Measurements from ENCODE around the gene FGFRL1.
"Not testable (repeated sequence)": the region's sequence is repeated elsewhere in the genome, so short reads cannot be mapped to it uniquely, and the experiment has no call there.

Gene FGFRL1

DNA sequence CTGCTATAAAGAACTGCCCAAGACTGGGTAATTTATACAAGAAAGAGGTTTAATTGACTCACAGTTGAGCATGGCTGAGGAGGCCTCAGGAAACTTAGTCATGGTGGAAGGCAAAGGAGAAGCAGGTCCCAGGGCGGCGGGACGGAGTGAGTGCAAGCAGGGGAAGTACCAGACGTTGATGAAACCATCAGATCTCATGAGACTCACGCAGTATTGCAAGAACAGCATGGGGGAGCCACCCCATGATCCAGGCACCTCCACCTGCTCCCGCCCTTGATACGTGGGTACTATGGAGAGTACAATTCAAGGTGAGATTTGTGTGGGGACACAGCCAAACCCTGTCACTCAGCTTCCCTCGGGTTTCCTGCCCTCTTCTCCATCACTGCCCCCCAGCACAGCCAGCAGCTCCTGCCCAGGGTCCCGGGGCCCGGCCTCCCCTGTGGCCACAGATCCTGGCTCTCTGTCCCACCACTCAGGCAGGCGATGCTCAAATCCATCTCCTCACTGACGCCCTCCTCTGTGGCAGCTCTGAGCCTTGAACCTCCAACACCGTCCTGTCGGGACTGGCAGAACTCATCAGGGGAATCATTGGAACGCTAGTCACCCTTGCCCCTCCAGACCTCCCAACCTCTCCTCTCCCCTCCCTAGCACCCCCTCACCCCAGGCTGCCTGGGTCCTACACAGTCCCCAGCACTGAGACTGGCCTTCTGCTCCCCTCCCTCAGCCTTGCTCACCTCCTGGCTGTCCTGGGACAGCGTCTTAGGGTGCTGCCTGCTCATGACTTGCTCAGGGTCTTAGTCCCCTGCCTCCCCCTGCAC, 37.6 kb downstream of the FGFRL1 start:
- DNase-seq (ENCODE audit: low read depth in 1 of 2, low spot score in 1 of 2): no peak

DNA sequence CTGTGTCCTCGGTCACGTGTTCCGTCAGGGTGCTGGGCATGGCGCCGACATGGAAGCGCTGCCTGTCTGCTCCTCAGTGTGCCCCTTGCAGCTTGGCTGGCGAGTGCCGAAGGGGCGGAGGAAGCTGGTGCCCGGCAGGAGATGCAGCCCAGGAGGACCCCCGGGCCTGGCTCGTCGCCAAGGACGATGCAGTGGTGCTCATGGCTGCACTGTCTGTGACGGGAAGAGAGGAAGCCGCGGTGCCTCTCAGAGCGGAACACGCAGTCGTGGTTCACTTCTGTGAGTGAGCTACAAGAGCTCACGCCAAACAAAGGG, 38.1 kb downstream of the FGFRL1 start:
- DNase-seq (ENCODE audit: low read depth in 1 of 2, low spot score in 1 of 2): no peak

DNA sequence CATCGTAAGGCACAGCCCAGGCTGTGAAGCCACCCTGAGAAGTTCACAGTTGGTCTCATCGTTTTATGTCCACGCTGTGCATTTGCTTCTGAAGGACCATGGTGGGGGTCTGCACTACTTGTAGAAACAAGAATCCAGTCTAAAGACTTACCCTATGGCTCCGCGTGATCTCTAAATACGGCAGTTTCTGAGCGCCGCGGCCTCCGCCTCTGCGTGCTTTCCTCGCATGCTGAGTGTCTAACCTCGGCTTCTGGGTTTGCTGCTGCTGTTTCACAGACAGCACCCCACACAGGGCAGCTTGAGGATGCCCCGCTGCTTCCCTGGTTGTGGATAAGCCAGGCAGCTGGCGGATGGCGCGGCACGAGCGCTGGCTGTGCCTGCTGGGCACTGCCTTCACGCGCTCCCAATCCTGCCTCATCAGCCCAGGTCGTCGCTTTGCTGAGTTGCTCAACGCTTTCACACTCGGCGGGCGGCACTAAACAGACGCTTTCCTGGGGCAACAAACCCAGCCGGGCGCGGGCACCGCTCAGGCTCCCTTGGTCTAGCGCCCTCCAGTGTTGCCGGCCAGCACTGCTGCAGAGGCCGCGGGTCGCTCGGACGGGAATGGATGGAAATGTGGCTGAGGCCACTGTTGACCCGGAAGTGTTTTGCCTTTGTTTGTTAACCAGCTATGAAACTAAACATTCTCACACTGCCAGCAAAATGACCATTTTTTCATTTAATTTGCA, 39.2 kb downstream of the FGFRL1 start:
- DNase-seq (ENCODE audit: low read depth in 1 of 2, low spot score in 1 of 2): no peak

DNA sequence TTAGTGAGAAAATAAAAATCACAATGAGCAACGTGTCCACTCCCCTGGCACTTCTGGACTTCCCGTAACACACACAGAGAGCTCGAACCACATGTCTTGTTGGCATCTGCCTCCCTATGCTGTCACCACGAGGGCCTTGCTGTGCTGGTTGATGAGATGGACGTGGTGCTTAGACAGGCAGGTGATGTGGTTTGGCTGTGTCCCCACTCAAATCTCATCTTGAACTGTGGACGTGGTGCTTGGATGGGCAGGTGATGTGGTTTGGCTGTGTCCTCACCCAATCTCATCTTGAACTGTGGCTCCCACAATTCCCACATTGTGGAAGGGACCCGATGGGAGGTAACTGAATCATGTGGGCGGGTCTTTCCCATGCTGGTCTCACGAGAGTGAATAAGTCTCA, 40.0 kb downstream of the FGFRL1 start:
- no peak for DNase-seq (ENCODE audit: low read depth in 1 of 2, low spot score in 1 of 2)

DNA sequence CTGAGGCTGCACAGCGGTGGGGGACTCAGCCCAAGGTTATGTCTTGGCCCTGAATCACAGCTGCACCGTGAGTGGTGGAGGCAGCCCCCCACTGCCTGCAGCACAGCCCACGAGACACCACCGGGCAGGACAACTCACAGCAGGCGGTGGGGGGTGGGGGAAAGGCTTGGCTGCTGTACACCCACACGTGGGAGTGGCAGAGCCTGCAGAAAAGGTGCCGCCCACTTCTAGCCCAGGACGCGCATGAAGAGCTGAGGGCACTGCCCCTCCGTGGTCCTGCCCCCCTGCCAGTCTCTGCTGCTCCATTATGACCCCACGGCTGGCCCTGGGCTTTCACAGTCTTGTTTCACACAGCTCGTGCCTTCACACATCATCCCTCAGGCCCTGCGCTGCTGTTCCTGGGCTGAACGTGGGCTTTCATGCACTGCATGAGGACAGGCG, 40.8 kb downstream of the FGFRL1 start:
- DNase-seq (ENCODE audit: low read depth in 1 of 2, low spot score in 1 of 2): no peak

DNA sequence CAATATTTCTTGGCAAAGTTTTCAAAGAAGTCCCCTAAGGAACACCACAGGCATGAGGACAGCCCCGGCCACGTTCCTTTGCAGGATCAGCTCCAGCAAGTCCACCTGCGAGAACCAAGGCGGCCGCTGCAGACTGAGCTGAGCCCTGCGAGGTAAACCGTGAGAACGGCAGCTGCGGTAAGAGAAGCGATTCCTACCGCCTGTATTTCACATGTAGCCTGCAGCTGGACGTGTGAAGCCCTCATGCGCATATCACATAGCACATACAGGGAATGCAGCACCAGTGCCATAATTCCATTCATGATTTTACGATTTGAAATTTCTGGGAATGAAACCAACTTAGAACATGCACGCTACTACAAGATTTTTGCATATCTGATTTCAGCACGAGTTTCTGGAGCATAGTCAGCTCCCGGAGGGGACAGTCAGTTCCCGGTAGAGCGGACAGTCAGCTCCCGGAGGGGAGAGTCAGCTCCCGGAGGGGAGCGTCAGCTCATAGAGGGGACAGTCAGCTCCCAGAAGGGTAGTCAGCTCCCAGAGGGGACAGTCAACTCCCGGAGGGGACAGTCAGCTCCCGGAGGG, 41.7 kb downstream of the FGFRL1 start:
- no peak for DNase-seq (ENCODE audit: low read depth in 1 of 2, low spot score in 1 of 2)

DNA sequence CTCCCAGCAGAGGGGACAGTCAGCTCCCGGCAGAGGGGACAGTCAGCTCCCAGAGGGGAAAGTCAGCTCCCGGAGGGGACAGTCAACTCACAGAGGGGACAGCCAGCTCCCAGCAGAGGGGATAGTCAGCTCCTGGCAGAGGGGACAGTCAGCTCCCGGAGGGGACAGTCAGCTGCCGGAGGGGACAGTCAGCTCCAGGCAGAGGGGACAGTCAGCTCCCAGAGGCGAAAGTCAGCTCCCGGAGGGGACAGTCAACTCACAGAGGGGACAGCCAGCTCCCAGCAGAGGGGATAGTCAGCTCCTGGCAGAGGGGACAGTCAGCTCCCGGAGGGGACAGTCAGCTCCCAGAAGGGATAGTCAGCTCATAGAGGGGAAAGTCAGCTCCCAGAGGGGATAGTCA, 42.5 kb downstream of the FGFRL1 start:
- not testable (repeated sequence) for DNase-seq (ENCODE audit: low read depth in 1 of 2, low spot score in 1 of 2)

DNA sequence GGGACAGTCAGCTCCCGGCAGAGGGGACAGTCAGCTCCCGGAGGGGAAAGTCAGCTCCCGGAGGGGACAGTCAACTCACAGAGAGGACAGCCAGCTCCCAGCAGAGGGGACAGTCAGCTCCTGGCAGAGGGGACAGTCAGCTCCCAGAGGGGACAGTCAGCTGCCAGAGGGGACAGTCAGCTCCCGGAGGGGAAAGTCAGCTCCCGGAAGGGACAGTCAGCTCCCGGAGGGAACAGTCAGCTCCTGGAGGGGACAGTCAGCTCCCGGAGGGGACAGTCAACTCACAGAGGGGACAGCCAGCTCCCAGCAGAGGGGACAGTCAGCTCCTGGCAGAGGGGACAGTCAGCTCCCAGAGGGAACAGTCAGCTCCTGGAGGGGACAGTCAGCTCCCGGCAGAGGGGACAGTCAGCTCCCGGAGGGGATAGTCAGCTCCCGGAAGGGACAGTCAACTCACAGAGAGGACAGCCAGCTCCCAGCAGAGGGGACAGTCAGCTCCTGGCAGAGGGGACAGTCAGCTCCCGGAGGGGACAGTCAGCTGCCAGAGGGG, 43.3 kb downstream of the FGFRL1 start:
- not testable (repeated sequence) for DNase-seq (ENCODE audit: low read depth in 1 of 2, low spot score in 1 of 2)

DNA sequence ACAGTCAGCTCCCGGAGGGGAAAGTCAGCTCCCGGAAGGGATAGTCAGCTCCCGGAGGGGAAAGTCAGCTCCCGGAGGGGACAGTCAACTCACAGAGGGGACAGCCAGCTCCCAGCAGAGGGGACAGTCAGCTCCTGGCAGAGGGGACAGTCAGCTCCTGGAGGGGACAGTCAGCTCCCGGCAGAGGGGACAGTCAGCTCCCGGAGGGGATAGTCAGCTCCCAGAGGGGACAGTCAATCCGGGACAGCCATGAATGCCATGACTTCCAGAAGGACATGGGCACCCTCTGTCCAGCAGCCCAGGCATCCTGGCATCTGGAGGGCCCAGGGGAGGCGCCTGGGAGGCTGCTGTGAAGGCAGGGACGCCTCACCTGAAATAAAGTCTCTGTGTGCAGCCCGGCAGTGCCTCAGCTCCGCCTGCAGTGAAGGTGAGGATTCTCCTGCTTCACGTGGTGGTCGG, 43.8 kb downstream of the FGFRL1 start:
- not testable (repeated sequence) for DNase-seq (ENCODE audit: low read depth in 1 of 2, low spot score in 1 of 2)

DNA sequence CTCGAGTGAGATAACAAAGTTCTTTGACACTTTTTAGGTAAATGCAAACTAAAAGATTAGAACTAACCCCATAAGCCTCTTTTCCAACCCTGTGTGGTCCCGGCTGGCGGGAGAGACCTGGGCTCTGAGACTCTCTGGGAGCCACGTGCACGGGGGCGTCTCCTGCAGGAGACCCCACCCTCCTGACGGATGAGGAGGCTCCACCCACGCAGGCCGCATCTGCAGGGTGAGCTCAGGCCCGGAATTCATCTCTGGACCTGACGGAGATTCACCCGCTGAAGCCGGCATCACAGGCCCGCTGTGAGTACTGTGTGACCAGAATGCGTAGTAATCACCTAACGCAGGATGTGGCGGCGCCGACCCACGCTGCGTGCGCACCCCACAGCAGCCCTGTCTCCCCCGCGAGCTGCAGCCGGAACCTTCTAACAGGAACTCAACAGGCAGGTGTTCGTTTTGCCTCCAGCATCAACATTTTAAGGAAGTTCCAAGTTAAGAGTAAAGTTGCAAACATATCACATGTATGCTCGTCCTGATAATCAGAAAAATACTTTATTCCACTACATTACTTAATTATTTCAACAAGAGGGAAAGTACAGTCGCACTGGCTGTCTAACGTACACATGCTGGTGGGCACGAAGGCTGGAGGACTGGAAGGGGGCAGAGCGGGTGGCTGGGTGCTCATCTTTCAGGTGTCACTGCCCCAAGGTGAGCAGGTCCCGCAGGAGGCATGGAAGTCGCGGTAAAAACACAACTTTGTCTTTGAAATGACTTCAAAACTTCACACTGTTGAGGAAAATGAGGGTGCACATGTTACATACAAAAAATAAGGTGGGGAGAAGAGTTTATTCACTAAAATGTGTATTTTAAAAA, 44.5 kb downstream of the FGFRL1 start:
- peak; percentile 64 to 72 for DNase-seq (ENCODE audit: low read depth in 1 of 2, low spot score in 1 of 2)

DNA sequence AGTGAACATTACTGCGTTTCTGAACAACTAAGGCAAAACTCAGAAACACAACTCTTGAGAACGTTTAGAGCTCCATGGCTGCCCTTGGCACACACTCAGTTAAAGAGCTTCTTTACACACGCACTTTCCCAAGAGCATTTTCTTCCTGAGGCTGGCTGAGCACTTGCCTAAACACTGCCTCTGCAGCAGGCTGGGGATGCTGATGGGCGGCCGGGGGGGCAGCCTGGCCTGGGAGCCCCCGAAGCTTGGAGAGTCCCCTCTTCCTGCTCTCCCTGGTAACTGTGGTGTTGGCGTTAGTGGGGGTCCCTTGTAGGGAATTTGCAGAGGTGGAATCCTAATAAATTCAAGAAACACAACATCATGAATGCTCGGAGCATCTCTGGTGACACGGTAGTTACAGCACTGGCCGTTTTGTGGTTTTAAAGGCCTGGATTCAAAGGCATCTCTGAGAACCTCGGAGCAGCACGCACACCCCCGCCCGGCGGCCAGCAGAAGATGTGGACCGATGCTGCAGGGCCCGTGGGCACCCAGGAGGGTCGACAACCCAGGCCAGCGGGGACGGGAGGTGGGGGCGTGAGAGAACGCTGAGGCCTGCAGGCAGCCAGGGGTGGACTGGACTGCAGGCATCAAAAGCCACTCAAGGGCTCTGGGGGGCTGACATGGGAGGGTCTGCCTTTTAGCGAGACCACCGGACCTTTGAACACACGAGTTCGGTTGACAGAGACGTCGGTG, 45.4 kb downstream of the FGFRL1 start:
- no peak for DNase-seq (ENCODE audit: low read depth in 1 of 2, low spot score in 1 of 2)

DNA sequence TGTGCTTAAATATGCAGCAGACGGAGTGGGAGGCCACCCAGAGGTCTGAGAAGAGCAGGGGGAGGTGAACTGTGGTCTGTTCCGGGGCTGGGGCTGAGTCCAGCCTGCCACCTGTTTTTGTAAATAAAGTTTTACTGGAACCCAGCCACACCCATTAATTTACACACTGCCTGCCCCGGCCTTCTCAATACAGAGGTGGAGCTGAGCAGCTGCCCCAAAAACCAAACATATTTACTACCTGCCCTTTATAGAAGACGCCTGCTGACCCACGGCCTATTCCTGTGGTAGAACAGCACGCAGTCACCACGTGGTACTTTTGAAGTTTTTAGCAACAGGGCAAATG, 45.9 kb downstream of the FGFRL1 start:
- no peak for DNase-seq (ENCODE audit: low read depth in 1 of 2, low spot score in 1 of 2)

DNA sequence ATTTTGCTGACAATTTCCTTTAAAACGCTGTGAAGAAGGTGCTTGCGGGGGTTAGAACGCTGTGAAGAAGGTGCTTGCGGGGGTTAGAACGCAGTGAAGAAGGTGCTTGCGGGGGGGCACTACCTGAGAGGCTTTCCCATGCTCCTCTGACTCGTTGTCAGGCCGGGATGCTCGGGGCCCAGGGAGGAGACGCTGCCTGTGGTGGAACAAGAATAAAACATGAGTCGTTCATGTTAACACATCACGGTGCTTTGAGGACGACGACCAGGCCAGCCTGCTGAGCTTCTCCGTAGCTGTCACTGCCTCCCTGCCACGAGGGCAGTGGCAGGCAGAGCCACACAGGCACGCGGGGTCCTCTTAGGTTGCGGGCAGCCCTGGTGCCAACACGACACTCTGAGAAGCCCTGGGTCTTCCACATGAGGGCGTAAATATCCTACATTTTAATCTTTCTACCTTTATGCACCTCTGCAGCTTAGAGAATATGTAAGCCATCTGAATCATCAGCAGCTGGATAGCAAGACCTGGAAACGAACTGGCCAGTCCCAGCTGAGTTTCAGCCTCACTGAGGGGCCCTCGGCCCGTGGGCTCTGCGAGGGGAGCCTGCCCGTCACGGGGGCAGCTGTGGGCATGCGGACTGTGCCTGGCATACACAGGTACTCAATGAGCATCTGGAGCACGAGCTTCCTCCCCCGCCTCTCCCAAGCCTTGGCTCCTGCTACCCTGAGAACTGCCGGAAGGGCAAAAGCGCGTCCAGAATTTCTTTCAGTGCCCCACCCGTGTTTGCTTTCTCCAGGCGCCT, 47.0 kb downstream of the FGFRL1 start:
- no peak for DNase-seq (ENCODE audit: low read depth in 1 of 2, low spot score in 1 of 2)

DNA sequence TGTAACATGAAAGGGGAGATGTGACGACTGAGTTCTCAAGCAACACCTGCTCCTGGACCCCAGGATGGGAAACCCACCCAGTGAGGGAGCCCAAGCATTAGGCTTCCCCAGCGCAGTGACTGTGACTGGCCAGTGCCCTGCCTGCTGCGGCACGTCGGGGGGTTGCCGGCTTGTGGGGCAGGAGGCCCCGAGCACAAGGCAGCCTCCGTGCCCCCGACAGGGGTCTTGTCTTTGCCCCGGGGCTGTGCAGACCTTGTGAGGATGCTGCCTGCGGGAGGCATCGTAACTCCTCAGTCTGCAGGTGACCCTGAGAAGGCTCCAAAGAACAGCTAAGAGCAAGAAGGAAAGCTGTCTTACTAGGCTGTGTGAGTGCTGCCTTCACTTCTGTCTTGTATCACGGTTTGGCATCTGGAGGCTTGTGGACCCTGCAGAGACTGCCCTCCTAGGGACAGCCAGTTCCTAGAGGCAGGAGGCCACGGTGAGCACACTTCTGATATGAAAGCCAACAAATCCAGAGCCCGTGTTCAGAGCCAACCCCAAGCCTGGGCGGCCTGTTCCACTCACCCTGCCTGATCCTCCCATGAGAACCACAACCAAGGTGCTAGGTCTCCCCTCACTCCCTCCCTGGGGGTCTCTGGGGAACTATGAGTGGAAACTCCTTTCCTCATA, 47.7 kb downstream of the FGFRL1 start:
- no peak for DNase-seq (ENCODE audit: low read depth in 1 of 2, low spot score in 1 of 2)

DNA sequence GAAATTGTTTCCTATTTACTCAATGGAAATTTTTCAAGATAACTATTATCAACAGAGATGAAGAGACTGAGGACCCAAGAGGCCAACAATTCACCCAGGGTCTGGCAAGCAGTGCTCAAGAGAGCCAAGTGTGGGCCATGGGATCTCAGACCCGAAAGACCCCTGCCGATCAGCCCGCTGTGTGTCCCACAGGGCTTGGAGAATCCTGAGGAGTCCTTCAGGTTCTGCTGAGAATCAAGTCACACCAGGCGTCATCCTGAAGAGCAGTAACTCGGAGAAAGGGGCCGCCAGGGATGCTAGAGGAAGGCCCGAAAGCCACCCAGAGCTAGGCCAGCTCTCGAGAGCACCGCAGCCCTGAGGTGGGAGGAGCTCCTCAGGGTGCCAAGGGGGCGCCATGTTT, 48.7 kb downstream of the FGFRL1 start:
- no peak for DNase-seq (ENCODE audit: low read depth in 1 of 2, low spot score in 1 of 2)

DNA sequence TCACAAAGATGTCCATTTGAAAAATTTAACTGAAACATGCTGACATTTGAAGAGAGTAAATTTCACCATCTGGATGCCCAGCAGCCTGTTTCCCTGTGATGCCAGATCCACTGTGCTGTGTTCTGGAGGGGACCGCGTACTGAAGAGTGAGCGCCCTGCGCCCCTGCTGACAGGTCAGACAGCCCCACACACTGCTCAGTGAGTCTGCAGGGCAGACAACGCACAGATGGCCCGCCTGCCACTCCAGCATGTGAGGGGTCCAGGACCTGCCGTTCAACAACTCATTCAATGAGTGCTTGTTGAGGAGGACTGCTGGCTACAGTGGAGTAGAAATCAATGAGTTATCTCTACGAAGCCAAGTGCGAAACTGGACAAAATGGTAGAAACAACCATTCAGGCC, 49.2 kb downstream of the FGFRL1 start:
- DNase-seq (ENCODE audit: low read depth in 1 of 2, low spot score in 1 of 2): no peak

DNA sequence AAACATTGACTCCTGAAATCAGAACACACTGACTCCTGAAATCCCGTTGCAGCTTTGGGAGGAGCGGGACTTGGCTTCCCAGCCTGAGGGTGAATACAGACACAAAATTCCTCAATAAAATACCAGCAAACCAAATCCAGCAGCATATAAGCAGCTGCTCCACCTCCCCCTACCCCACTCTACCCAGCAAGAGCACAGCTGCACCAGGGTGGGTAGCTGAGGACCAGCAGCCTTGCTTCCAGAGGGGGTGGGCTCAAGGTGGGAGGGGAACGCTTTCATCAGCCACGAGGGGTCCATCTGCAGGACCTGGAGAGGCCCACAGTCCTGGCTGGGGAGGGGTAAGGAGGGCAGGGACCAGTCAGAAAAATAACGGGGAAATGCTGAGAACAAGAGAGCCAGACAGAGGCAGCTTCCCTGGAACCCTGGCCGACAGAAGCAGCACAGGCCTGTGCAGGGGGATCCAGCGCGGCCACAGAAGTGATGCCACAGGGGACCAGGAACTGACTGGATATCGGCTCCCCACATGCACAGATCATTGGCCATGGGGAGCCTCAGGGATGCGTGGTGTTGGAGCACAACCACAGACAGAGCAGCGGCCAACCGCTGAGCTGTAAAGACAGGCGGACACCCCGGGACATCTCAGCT, 49.8 kb downstream of the FGFRL1 start:
- DNase-seq (ENCODE audit: low read depth in 1 of 2, low spot score in 1 of 2): no peak

DNA sequence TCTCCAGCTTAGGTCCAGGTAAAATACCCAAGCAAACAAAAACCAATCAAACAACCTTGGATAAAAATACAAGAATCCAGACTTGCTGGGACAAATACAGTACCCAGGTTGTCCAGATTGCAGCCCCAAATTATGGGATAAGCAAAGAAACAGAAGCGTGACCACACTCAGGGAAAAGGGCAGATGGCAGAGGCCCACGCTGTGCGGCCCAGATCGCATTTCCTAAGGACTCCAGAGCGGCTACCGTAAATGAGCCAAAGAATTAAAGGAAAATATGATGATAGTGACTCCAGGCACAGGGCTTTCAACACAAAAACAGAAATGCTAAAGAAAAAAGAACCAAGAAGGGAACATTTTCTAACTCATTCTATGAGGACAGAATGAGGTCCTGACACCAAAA, 50.3 kb downstream of the FGFRL1 start:
- no peak for DNase-seq (ENCODE audit: low read depth in 1 of 2, low spot score in 1 of 2)

DNA sequence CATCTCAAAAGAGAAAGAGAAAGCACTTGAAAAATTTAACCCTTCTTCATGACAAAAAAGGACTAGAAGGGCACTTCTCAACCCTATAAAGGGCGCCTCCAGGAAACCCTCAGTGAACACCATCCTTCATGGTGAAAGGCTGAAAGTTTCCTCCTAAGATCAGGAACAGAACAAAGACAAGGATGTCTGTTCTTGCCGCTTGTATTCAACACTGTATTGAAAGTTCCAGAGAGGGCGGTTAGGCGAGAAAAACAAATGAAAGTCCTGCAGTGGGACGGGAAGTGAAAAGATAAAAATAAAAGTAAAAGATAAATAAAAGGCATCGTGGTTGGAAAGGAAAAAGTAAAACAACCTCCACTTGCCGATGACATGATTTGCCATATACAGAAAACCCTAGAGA, 51.0 kb downstream of the FGFRL1 start:
- no peak for DNase-seq (ENCODE audit: low read depth in 1 of 2, low spot score in 1 of 2)
